AG04449 (cell line): ENCODE results near the gene GCM1.

Experiments
- CTCF ChIA-PET: fragments of 350-600 bp; formaldehyde crosslinking; extraction: SDS; loops from one replicate; lab custom pipeline; 2021; ENCODE audit warnings: antibody characterized with exemption; lab: Yijun Ruan, JAX
- POLR2A ChIA-PET: fragments of 400-600, 350-600 bp; formaldehyde crosslinking; extraction: SDS; loops from one replicate; lab custom pipeline; 2020; ENCODE audit warnings: antibody characterized with exemption, inconsistent platforms; lab: Yijun Ruan, JAX
- DNase-seq: peaks from one replicate; pipeline ENCODE4 v3.0.0-alpha.2; 2010; ENCODE audit warnings: low read depth, low spot score
- H3K4me3 ChIP-seq: 2 replicates; pipeline ENCODE4 v1.5.1; 2011; ENCODE audit warnings: low read depth, mild to moderate bottlenecking, control low read depth, low read length
- CTCF ChIP-seq: IDR thresholded peaks from one replicate; pipeline ENCODE4 v1.5.1; 2011; ENCODE audit warnings: mild to moderate bottlenecking, moderate library complexity, low read length, control low read depth, inconsistent platforms; ENCODE audit not compliant: insufficient read depth; ENCODE audit errors: missing control alignments

Gene GCM1

GRCh38 chr6:53080813-53081212 lies 67.8 kb downstream of the GCM1 start:
- no peak for TF ChIP-seq CTCF
- ChIA-PET CTCF (interaction anchor here (1.0 to 2.1 kb wide), 4 partner anchors 22 to 404 kb away, joined by 3 to 10 read pairs (median 4); partner anchors contain the start of gene GSTA4), POLR2A (no interaction called here)
- no peak for DNase-seq
- H3K4me3 ChIP-seq = no peak overlapping the region
